GM18858 (cell line): Measurements from ENCODE around the gene C1orf159.
"Not testable (repeated sequence)": the region's sequence is repeated elsewhere in the genome, so short reads cannot be mapped to it uniquely, and the experiment has no call there.

Experiments used
- ATAC-seq: cut with Tn5 transposase; IDR thresholded peaks from one replicate; pipeline ENCODE4 v1.9.1; 2021; ENCODE audit not compliant: unreplicated experiment

The C1orf159 gene

GRCh38 chr1:1082239-1082775 is 33.6 kb downstream of the C1orf159 start:
- no peak for ATAC-seq

- no peak for ATAC-seq
Observed at GRCh38 chr1:1081311-1082238, 34.3 kb downstream of the C1orf159 start.

DNA sequence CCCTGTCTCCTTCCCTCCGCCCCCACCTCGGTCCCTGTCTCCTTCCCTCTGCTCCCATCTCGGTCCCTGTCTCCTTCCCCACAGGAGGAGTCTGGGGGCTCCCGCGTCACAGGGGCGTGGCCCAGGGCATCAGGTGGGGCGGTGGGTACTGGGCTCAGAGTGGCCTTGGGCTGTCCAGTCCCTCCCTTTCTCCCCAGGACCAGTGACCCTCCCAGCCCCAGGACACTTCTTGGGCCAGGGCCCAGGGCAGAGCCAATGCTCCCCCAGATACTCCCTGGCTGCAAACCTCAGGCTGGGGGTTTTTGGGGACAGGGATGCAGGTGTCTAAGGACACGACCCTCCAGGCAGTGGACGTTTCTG is 35.0 kb downstream of the C1orf159 start:
- ATAC-seq, result no peak

- no peak for ATAC-seq
Observed at GRCh38 chr1:1080122-1080757, 35.6 kb downstream of the C1orf159 start.

GRCh38 chr1:1079408-1080121 is 36.3 kb downstream of the C1orf159 start:
- ATAC-seq, result no peak

GRCh38 chr1:1077396-1077795 is 38.5 kb downstream of the C1orf159 start:
- ATAC-seq, result not testable (repeated sequence)

GRCh38 chr1:1075148-1075935 is 40.5 kb downstream of the C1orf159 start:
- ATAC-seq, result no peak

DNA sequence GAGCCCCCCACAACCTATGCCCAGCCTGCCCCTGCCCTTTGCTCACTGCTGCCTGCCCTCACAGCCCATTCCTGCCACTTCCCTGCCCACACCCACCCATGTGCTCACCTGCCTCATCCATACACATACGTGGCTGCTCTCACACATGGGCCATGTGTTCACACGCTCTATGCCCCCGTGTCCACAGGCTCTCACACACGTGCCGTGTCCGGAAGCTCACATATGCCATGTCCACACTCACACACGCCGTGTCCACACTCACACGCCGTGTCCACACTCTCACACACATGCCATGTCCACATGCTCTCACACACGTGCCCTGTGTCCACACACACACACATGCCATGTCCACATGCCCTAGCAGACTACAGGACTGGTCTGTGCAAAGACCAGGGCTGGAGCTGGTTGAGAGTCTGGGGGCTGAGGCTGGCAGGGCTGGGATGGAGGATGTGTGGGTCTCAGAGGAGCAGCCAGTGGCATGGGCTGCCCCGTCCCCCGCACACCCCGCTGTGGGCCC is 41.2 kb downstream of the C1orf159 start:
- no peak for ATAC-seq

- no peak for ATAC-seq
Observed at GRCh38 chr1:1073743-1074587, 41.9 kb downstream of the C1orf159 start, which contains the start of gene RNF223. RNF223 (minus strand) TSS chr1:1074306; CDS start chr1:1072566, 1,740 bp downstream.

GRCh38 chr1:1072849-1073742 is 42.8 kb downstream of the C1orf159 start:
- ATAC-seq, result no peak

- ATAC-seq, result no peak
Observed at GRCh38 chr1:1072299-1072848, 43.5 kb downstream of the C1orf159 start.

DNA sequence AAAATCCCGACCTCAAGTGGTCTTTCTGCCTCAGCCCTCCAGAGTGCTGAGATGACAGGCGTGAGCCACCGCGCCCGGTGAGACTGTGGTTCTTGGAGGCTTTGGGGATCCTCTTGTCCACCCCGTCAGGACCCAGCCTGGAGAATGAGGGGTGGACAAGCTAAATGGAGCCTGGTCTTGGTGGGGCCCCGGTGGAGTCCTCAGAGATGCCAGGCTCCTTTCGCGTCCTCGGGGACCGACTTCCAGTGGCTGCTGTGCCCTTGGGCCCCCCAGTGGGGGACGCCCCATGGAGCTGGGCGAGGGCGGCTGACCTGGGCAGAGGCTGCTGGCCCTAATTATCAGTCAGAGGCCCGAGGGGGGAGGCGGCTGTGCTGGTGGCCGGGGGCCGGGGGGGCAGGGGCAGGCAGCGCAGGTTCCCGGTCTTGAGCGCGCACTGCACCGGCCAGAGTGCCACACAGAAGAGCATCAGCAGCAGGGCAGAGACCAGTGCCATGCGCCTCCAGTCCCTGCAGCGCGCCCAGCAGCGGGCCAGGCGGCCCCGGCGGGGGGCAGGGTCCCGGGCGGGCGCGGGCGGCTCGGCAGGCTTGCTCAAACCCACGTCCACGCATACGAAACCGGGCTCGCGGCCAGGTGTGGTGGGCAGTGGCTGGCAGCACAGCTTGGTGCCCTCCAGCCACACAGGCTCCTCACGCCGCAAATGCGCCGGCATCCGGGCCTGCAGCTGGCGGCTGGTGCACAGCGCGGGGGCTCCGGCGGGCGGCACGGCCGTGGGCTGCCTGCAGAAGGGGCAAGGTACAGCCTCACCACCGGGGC is 44.2 kb downstream of the C1orf159 start:
- no peak for ATAC-seq

DNA sequence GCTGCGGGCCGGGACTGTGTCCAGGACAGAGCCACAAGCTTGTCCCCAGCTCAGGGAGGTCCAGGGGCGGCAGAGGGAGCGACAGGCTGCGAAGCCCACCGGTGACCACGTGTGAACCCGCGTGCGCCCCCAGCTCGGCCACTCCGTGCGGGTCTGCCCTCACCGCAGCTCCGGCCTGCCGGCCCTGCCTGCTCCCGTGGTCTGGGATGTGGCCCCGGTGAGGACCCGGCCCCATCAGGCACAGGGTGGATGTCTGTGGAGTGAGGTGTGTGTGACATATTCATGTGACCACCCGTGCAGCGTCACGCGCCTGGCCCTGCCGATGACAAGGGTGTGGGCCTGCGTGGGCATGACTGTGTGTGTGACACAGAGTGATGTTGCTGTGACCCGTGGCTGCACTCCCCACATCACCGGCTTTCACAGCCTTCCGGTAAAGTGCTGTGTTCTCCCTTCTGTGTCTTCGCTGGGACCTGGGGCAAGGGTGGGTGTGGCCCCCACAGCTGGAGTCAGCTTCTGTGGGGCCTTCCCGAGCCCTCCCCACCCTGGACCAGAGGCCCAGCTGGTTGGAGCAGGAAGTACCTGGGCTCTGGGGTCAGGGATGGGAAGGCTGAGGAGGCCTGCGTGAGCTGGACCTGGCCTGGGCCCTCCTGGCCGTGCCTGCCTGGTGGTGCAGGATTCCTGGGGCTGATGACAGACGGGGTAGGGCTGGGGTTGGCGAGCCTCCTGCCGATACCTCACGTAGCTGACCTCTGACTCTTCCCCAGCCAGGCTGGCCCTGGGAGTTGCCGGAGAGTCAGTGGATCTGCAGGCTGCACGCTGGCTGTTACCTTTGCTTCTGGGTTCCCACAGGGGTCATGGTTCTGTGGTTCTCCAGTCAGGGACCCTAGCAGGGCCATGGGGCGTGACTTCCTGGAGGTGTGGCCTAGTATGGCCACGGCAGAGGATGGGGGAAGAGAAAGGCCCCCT is 45.9 kb downstream of the C1orf159 start:
- no peak for ATAC-seq

GRCh38 chr1:1069056-1069710 is 46.7 kb downstream of the C1orf159 start:
- ATAC-seq, result peak; percentile 39

- ATAC-seq, result no peak
Observed at GRCh38 chr1:1068517-1069055, 47.3 kb downstream of the C1orf159 start.
